PFSK-1 (cell line): Measurements from ENCODE around the gene ERI2.

Source experiments
- FOXP2 ChIP-seq: optimal IDR thresholded peaks from 2 replicates; pipeline ENCODE3; 2011; ENCODE audit warnings: borderline replicate concordance, control low read depth, inconsistent platforms; ENCODE audit not compliant: insufficient read depth; ENCODE audit errors: extremely low read length, extremely low read depth
- POLR2AphosphoS5 ChIP-seq: IDR thresholded peaks from 2 replicates; pipeline ENCODE4 v1.6.1; 2012; ENCODE audit warnings: low read depth, mild to moderate bottlenecking, control low read depth, low read length, moderate library complexity
- SIN3A ChIP-seq: IDR thresholded peaks from 2 replicates; pipeline ENCODE4 v1.6.1; 2012; ENCODE audit warnings: mild to moderate bottlenecking, low read length, moderate library complexity, borderline replicate concordance; ENCODE audit not compliant: insufficient read depth
- TAF1 ChIP-seq: IDR thresholded peaks from 2 replicates; pipeline ENCODE4 v1.6.1; 2012; ENCODE audit warnings: low read length, control low read depth, borderline replicate concordance; ENCODE audit not compliant: insufficient read depth
- TF ChIP-seq, protein P1 (sequence below), 2 experiments: IDR thresholded peaks; 2 replicates each; pipeline versions ENCODE4 v1.6.1 to v1.8.0; 2011 to 2012; ENCODE audit warnings: low read depth in 2 of 2, low read length in 2 of 2, control low read depth in 1 of 2, inconsistent platforms in 1 of 2, mild to moderate bottlenecking in 1 of 2, moderate library complexity in 1 of 2; ENCODE audit not compliant: insufficient read depth in 1 of 2

ERI2 gene

DNA sequence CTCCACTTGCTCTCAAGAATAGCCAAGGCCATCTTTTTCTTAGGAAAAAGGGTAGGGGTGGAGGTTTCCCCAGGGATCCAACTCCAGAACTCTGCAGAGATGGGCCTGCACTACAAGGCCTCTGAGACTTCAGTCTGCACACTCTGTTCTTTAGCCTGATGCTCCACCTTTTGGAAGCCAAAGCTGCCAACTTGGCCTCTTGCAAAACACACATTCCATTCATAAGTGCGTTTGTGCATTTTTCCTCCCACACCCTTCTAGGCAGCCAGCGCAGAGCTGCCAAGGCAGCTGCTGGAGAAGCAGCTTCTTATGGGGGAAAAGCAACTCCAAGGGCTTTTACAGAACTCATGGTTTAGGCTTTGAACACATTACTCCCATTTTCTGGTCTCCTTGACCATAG, 45.3 kb upstream of the ERI2 start:
- no peak for TF ChIP-seq FOXP2
- TF ChIP-seq, protein P1, sequence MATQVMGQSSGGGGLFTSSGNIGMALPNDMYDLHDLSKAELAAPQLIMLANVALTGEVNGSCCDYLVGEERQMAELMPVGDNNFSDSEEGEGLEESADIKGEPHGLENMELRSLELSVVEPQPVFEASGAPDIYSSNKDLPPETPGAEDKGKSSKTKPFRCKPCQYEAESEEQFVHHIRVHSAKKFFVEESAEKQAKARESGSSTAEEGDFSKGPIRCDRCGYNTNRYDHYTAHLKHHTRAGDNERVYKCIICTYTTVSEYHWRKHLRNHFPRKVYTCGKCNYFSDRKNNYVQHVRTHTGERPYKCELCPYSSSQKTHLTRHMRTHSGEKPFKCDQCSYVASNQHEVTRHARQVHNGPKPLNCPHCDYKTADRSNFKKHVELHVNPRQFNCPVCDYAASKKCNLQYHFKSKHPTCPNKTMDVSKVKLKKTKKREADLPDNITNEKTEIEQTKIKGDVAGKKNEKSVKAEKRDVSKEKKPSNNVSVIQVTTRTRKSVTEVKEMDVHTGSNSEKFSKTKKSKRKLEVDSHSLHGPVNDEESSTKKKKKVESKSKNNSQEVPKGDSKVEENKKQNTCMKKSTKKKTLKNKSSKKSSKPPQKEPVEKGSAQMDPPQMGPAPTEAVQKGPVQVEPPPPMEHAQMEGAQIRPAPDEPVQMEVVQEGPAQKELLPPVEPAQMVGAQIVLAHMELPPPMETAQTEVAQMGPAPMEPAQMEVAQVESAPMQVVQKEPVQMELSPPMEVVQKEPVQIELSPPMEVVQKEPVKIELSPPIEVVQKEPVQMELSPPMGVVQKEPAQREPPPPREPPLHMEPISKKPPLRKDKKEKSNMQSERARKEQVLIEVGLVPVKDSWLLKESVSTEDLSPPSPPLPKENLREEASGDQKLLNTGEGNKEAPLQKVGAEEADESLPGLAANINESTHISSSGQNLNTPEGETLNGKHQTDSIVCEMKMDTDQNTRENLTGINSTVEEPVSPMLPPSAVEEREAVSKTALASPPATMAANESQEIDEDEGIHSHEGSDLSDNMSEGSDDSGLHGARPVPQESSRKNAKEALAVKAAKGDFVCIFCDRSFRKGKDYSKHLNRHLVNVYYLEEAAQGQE (IDR thresholded peaks at IDR 0.05; ENCODE audit: insufficient read depth in 1 of 2, low read depth in 2 of 2, low read length in 2 of 2) = no peak
- TF ChIP-seq POLR2AphosphoS5 = no peak
- TF ChIP-seq TAF1 = no peak
- TF ChIP-seq SIN3A = no peak

DNA sequence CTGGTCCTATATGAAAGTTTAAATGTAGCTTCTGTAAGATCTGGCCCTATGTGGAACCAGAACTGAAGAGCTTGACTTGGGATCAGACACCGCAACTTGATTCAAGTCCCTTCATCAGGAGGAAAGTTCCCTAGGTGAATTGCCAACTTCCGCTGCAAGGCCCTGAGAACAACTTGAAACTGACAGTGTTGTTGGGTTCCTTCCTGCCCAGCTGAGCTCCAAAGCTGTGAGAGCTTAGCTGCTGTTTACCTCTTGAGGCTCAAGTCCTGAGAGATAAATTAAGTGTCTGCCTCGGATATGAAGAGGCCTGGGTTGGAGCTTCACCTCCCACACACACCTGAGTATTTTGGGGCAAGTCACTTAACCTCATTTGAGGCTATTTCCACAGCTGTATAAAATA, 44.7 kb upstream of the ERI2 start:
- no peak for TF ChIP-seq SIN3A
- no peak for TF ChIP-seq POLR2AphosphoS5
- TF ChIP-seq FOXP2 = no peak

DNA sequence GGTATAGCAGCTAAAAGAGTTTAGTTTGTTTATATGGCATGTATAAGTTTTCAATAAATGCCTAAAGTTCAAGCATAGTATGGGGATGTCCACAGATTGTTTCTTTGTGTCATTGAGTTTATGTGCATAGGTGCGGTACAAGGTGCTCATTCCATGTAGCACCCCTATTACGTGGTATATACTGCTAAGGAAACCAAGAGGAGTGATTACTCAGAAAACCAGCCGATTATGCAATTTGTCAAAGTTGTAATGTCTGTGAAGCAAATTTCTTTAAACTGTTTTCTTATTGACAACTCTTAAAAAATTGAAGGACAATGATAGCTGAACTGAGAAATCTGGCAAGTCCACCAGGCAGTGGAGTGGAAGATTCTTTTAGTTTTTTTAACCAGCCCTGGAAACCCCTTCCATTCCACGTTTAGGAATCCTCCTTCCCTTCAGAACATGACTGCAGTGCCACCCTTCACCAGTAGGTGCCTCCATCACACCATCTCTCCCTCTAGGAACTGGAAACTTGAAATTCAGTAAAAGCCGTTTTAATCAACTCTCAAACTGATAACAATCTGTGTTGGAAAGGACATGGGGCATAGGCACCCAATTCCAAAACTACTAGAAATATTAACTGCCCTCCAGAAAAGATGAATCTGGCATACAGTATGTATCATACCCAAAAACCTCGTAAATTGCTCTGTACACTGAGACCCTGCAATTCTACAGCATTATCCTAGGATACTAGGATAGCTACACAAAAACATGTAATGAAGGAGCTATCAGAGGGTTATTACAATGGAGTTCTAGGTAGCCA, 43.5 kb upstream of the ERI2 start:
- TF ChIP-seq FOXP2 (no peak), TAF1 (no peak), POLR2AphosphoS5 (no peak), SIN3A (no peak)
- TF ChIP-seq, protein P1 (IDR thresholded peaks at IDR 0.05; ENCODE audit: insufficient read depth in 1 of 2, low read depth in 2 of 2, low read length in 2 of 2) = no peak

DNA sequence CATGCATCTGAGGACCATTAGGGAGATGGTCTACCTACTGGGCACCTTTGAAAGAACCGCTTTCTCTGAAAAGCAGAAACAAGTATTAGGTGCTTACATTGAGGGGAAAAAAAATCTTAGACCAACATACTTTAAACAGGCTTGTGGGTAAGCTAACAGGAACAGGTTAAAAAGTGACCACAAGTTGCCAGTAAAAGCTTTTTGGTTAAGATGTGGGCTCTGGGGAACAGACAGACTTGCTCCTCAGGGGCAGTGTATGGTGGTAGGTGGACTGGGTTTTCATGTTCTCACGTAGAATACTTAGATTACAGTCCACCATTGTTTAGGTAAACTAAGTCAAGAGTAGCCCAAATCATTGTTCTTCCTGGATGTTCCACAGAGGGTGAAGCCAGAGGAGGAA, 41.3 kb upstream of the ERI2 start:
- no peak for TF ChIP-seq TAF1
- no peak for TF ChIP-seq POLR2AphosphoS5
- no peak for TF ChIP-seq FOXP2
- TF ChIP-seq, protein P1 (IDR thresholded peaks at IDR 0.05; ENCODE audit: insufficient read depth in 1 of 2, low read depth in 2 of 2, low read length in 2 of 2) = no peak
- TF ChIP-seq SIN3A = no peak

DNA sequence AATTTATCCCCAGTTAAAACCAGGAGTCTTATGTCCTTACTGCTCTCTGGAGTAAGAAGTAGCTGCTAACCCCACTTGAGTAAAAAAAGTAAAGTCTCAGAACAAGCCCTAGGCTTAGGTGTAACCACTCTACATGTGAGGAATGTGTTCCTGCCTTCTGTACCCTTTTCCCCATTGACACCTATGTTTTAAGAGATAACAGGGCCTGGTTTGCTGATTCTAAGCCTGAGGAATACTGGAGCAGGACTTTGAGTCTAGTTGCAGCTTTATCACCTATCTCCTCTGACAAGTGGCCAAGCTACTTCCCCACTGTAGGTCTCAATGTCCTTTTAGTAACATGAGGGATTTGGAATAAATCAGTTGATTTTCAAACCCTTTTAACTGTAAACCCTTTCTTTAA, 40.3 kb upstream of the ERI2 start:
- TF ChIP-seq POLR2AphosphoS5 (no peak), SIN3A (no peak), TAF1 (no peak), FOXP2 (no peak)
- TF ChIP-seq, protein P1 (IDR thresholded peaks at IDR 0.05; ENCODE audit: insufficient read depth in 1 of 2, low read depth in 2 of 2, low read length in 2 of 2) = no peak
